ENCODE data around the gene ZBTB20. TPM values are rescaled to one million over a fixed set of nuclear protein-coding genes. Genes with fewer than 3 reads are reported as not detected.

ZBTB20 gene
- total RNA-seq, 1 donor from 2014 or later: 91.2 TPM

DNA sequence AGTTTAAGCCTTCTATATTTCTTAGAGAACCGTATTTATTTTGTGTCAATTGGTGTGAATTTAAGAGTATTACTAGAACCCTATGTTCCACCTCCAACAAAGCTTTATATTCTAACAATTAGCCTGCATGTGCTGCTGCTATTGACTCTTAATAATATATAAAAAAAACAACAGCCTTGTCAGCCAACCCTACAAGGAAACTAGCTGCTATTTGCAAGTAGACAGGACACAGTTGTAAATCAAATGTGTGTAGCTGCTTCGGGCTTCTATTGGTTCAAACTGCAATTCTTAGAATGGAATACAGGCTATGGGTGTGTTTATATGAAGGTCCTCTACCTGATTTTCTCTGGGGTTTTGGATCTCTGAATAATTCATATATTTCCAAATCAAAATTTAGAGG lies 60.7 kb downstream of the ZBTB20 start:
- no peak overlapping the region for H3K4me3 Mint-ChIP-seq
- H3K27me3 Mint-ChIP-seq: no peaks in the 10 kb centered on the region
- no peak overlapping the region for H3K27ac Mint-ChIP-seq
- intact Hi-C loops (cut with micrococcal nuclease): no loop called here
- peaks cover 16% of the 10 kb centered on the region for H3K4me1 Mint-ChIP-seq
- ChIA-PET CTCF (no interaction called here), POLR2A (no interaction called here)
- ATAC-seq (ENCODE audit: low read depth) (no peak), DNase-seq (no peak)
- H3K9me3 Mint-ChIP-seq: no peaks in the 10 kb centered on the region
- TF ChIP-seq, protein P1, sequence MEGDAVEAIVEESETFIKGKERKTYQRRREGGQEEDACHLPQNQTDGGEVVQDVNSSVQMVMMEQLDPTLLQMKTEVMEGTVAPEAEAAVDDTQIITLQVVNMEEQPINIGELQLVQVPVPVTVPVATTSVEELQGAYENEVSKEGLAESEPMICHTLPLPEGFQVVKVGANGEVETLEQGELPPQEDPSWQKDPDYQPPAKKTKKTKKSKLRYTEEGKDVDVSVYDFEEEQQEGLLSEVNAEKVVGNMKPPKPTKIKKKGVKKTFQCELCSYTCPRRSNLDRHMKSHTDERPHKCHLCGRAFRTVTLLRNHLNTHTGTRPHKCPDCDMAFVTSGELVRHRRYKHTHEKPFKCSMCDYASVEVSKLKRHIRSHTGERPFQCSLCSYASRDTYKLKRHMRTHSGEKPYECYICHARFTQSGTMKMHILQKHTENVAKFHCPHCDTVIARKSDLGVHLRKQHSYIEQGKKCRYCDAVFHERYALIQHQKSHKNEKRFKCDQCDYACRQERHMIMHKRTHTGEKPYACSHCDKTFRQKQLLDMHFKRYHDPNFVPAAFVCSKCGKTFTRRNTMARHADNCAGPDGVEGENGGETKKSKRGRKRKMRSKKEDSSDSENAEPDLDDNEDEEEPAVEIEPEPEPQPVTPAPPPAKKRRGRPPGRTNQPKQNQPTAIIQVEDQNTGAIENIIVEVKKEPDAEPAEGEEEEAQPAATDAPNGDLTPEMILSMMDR (IDR thresholded peaks at IDR 0.05): no peak
- H3K36me3 Mint-ChIP-seq (ENCODE audit: low read depth): no peaks in the 10 kb centered on the region

DNA sequence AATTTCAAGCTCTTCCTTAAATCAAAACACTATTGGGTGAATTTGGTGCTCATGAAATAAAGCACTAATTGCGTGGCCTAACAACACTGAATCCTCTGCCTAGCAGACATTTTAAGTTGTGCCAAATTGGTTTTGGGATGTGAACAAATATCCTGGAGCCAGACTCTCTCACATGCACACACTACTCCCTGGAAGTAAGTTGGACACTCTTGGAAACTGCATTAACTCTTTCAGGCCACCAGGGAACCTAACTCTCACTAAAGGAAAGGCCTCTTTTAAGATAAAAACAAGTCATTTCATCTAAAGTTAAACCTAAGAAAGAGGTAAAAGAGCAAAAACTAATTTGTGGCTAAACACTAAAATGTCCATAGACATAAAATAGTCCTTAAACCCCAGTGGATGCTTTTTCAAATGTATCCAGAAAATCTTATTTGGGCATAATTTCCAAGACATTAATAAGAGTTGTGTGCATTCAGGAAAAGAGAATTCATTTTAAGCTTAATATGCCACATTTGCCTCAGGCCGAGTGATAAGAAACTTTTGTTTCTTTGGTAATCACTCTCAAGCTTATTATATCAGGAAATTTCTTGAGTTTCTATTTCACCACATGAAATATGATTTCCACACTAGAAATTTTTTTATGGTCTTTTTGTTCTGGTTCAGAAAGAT lies 61.8 kb downstream of the ZBTB20 start:
- no peak overlapping the region for H3K27ac Mint-ChIP-seq
- intact Hi-C loops (cut with micrococcal nuclease): no loop called here
- CTCF ChIA-PET: no interaction called here
- no peaks in the 10 kb centered on the region for H3K27me3 Mint-ChIP-seq
- no peaks in the 10 kb centered on the region for H3K36me3 Mint-ChIP-seq (ENCODE audit: low read depth)
- no peak for ATAC-seq (ENCODE audit: low read depth)
- no peak overlapping the region for H3K4me3 Mint-ChIP-seq
- POLR2A ChIA-PET: no interaction called here
- TF ChIP-seq, protein P1 (IDR thresholded peaks at IDR 0.05): no peak
- no peaks in the 10 kb centered on the region for H3K9me3 Mint-ChIP-seq
- DNase-seq: no peak
- H3K4me1 Mint-ChIP-seq: peaks cover 20% of the 10 kb centered on the region

DNA sequence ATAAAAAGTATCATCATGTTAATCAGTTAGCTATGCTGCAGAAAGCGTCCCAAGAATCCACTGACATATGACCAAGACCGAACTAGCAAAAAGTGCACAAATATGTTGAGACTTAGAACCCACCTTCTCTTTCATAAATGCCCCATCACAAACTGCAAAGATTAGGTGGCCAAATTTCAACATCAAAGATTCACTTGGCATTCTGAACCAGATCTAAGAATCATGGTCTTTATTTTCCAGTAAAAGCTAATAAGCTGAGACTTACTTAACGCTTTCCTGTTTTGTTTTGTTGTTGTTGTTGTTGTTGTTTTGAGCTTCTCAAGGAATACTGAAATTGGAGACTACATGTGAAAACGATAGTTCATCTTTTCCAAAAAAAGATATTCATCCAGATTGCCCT lies 62.4 kb downstream of the ZBTB20 start:
- Mint-ChIP-seq H3K27me3 (no peaks in the 10 kb centered on the region), H3K4me3 (no peak overlapping the region), H3K9me3 (no peaks in the 10 kb centered on the region), H3K27ac (no peak overlapping the region), H3K36me3 (ENCODE audit: low read depth) (no peaks in the 10 kb centered on the region), H3K4me1 (peaks cover 20% of the 10 kb centered on the region)
- TF ChIP-seq, protein P1 (IDR thresholded peaks at IDR 0.05): no peak
- ChIA-PET CTCF (no interaction called here), POLR2A (no interaction called here)
- intact Hi-C loops (cut with micrococcal nuclease): no loop called here
- ATAC-seq (ENCODE audit: low read depth) (no peak), DNase-seq (no peak)

DNA sequence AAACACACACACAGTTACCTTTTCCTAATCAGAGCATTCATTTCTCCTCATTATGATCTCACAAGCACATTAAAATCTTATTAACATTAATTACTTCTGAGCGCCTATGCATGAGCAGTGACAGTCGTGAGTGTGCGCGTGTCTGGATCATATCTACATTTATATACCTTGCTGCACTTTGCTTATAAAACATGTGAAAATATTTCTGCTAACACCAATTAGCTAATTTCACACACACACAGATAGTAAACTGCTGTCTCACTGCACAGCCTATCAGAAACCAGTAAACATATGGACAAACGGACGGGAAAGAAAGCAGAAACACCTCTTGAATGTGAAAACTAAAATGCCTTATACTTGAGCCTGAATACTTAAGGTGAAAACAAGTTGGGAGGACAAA lies 64.8 kb downstream of the ZBTB20 start:
- CTCF ChIA-PET: interaction anchor here (1.6 kb wide), 1 partner anchor 9 kb away, joined by 5 read pairs; no protein-coding TSS in a partner anchor
- intact Hi-C loops (cut with micrococcal nuclease): no loop called here
- POLR2A ChIA-PET: no interaction called here

DNA sequence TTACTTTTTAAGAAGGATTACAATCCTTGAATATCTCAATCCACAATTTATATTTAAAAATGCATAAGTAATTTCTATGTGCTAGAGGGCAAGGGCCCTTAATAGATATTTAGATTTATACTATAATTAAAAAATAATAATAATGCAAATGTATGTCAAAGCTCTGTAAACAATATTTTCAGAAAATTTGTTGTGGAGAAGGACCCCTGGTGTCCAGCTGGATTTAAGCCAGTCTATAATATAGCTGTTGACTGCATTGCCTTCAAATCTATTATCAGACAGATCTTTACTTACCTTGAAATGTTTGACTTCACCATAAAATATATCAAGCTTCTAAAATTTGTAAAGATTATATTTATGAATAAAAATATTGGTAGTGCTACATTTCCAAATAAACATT lies 65.6 kb downstream of the ZBTB20 start:
- POLR2A ChIA-PET: no interaction called here
- no peaks in the 10 kb centered on the region for H3K9me3 Mint-ChIP-seq
- CTCF ChIA-PET: no interaction called here
- TF ChIP-seq, protein P1 (IDR thresholded peaks at IDR 0.05): no peak
- no peak overlapping the region for H3K4me3 Mint-ChIP-seq
- ATAC-seq (ENCODE audit: low read depth): no peak
- intact Hi-C loops (cut with micrococcal nuclease): no loop called here
- DNase-seq: no peak
- no peak overlapping the region for H3K27ac Mint-ChIP-seq
- H3K36me3 Mint-ChIP-seq (ENCODE audit: low read depth): peaks cover 8% of the 10 kb centered on the region
- no peaks in the 10 kb centered on the region for H3K27me3 Mint-ChIP-seq
- H3K4me1 Mint-ChIP-seq: peaks cover 20% of the 10 kb centered on the region

More for the DNA sequence above, 64.8 kb downstream of the ZBTB20 start:
- H3K4me3 Mint-ChIP-seq: no peak overlapping the region
- peaks cover 20% of the 10 kb centered on the region for H3K4me1 Mint-ChIP-seq
- TF ChIP-seq, protein P1 (IDR thresholded peaks at IDR 0.05): no peak
- H3K27me3 Mint-ChIP-seq: no peaks in the 10 kb centered on the region
- no peak overlapping the region for H3K27ac Mint-ChIP-seq
- DNase-seq (no peak), ATAC-seq (ENCODE audit: low read depth) (no peak)
- no peaks in the 10 kb centered on the region for H3K9me3 Mint-ChIP-seq
- peaks cover 4% of the 10 kb centered on the region for H3K36me3 Mint-ChIP-seq (ENCODE audit: low read depth)
